ENCODE measurements around the gene JUNB.

JUNB gene

GRCh38 chr19:12791345-12792050, at the start of gene JUNB:
TSS of gene JUNB (plus strand) at chr19:12791486. CDS start at chr19:12791772, 286 bp downstream.
- Mint-ChIP-seq H3K4me3 (peak within 1 kb of the TSS; percentile 93), H3K27me3 (no peaks in the 10 kb centered on the region), H3K27ac (peak within 1 kb of the TSS; percentile 98), H3K4me1 (peaks cover 60% of the 10 kb centered on the region), H3K9me3 (no peaks in the 10 kb centered on the region), H3K36me3 (ENCODE audit: low read depth) (peaks cover 11% of the 10 kb centered on the region)
- peak; percentile 31 for ATAC-seq
- DNase-seq = peak; percentile 98

GRCh38 chr19:12745166-12745897, 46.0 kb upstream of the JUNB start:
- H3K36me3 Mint-ChIP-seq (ENCODE audit: low read depth) = peaks cover 30% of the 10 kb centered on the region
- H3K27ac Mint-ChIP-seq = no peak overlapping the region
- no peaks in the 10 kb centered on the region for H3K27me3 Mint-ChIP-seq
- ATAC-seq (no peak), DNase-seq (no peak)
- H3K4me1 Mint-ChIP-seq = peaks cover 4% of the 10 kb centered on the region
- H3K9me3 Mint-ChIP-seq = peaks cover 5% of the 10 kb centered on the region
- H3K4me3 Mint-ChIP-seq = no peak overlapping the region

GRCh38 chr19:12748489-12748888, 42.8 kb upstream of the JUNB start:
- DNase-seq (no peak), ATAC-seq (no peak)
- Mint-ChIP-seq H3K4me3 (no peak overlapping the region), H3K27me3 (peaks cover 15% of the 10 kb centered on the region), H3K36me3 (ENCODE audit: low read depth) (peaks cover 22% of the 10 kb centered on the region), H3K9me3 (peaks cover 5% of the 10 kb centered on the region), H3K4me1 (peaks cover 4% of the 10 kb centered on the region), H3K27ac (no peak overlapping the region)

GRCh38 chr19:12749938-12750521, 41.3 kb upstream of the JUNB start:
- Mint-ChIP-seq H3K27me3 (peaks cover 19% of the 10 kb centered on the region), H3K4me3 (no peak overlapping the region), H3K4me1 (peaks cover 4% of the 10 kb centered on the region), H3K9me3 (peaks cover 5% of the 10 kb centered on the region), H3K36me3 (ENCODE audit: low read depth) (peaks cover 19% of the 10 kb centered on the region), H3K27ac (no peak overlapping the region)
- DNase-seq (no peak), ATAC-seq (no peak)

- peaks cover 5% of the 10 kb centered on the region for H3K9me3 Mint-ChIP-seq
- peaks cover 24% of the 10 kb centered on the region for H3K27me3 Mint-ChIP-seq
- ATAC-seq (no peak), DNase-seq (no peak)
- peaks cover 4% of the 10 kb centered on the region for H3K4me1 Mint-ChIP-seq
- peaks cover 17% of the 10 kb centered on the region for H3K36me3 Mint-ChIP-seq (ENCODE audit: low read depth)
- no peak overlapping the region for H3K27ac Mint-ChIP-seq
- H3K4me3 Mint-ChIP-seq = no peak overlapping the region
Measured at GRCh38 chr19:12750851-12751250, 40.4 kb upstream of the JUNB start.

- H3K36me3 Mint-ChIP-seq (ENCODE audit: low read depth) = peaks cover 14% of the 10 kb centered on the region
- DNase-seq = no peak
- ATAC-seq = no peak
- peaks cover 4% of the 10 kb centered on the region for H3K4me1 Mint-ChIP-seq
- H3K4me3 Mint-ChIP-seq = no peak within 1 kb of the TSS
- H3K9me3 Mint-ChIP-seq = peaks cover 5% of the 10 kb centered on the region
- H3K27ac Mint-ChIP-seq = no peak within 1 kb of the TSS
- peaks cover 24% of the 10 kb centered on the region for H3K27me3 Mint-ChIP-seq
Measured at GRCh38 chr19:12751635-12752034, 39.7 kb upstream of the JUNB start, which contains the start of gene BEST2. TSS of gene BEST2 (plus strand) at chr19:12751791. CDS start at chr19:12752593, 802 bp downstream.

GRCh38 chr19:12752056-12752781, 39.1 kb upstream of the JUNB start:
- ATAC-seq = no peak
- DNase-seq = no peak
- peaks cover 4% of the 10 kb centered on the region for H3K4me1 Mint-ChIP-seq
- no peak overlapping the region for H3K27ac Mint-ChIP-seq
- peaks cover 12% of the 10 kb centered on the region for H3K36me3 Mint-ChIP-seq (ENCODE audit: low read depth)
- peaks cover 24% of the 10 kb centered on the region for H3K27me3 Mint-ChIP-seq
- no peak overlapping the region for H3K4me3 Mint-ChIP-seq
- H3K9me3 Mint-ChIP-seq = peaks cover 5% of the 10 kb centered on the region

GRCh38 chr19:12754465-12755196, 36.7 kb upstream of the JUNB start:
- DNase-seq (no peak), ATAC-seq (no peak)
- Mint-ChIP-seq H3K9me3 (no peaks in the 10 kb centered on the region), H3K36me3 (ENCODE audit: low read depth) (no peaks in the 10 kb centered on the region), H3K4me1 (peaks cover 7% of the 10 kb centered on the region), H3K27me3 (peaks cover 24% of the 10 kb centered on the region), H3K4me3 (no peak overlapping the region), H3K27ac (no peak overlapping the region)

- Mint-ChIP-seq H3K9me3 (no peaks in the 10 kb centered on the region), H3K27ac (no peak overlapping the region), H3K27me3 (peaks cover 17% of the 10 kb centered on the region), H3K36me3 (ENCODE audit: low read depth) (no peaks in the 10 kb centered on the region), H3K4me1 (peaks cover 6% of the 10 kb centered on the region), H3K4me3 (no peak overlapping the region)
- DNase-seq (no peak), ATAC-seq (no peak)
Measured at GRCh38 chr19:12756150-12756883, 35.0 kb upstream of the JUNB start.

GRCh38 chr19:12757544-12758274, 33.6 kb upstream of the JUNB start:
- H3K9me3 Mint-ChIP-seq = no peaks in the 10 kb centered on the region
- no peak overlapping the region for H3K27ac Mint-ChIP-seq
- DNase-seq (peak; percentile 76), ATAC-seq (peak; percentile 89)
- H3K4me3 Mint-ChIP-seq = peak overlapping the region; percentile 26
- H3K4me1 Mint-ChIP-seq = peaks cover 6% of the 10 kb centered on the region
- no peaks in the 10 kb centered on the region for H3K36me3 Mint-ChIP-seq (ENCODE audit: low read depth)
- H3K27me3 Mint-ChIP-seq = peaks cover 12% of the 10 kb centered on the region

GRCh38 chr19:12759686-12760085, 31.6 kb upstream of the JUNB start:
- ATAC-seq (no peak), DNase-seq (no peak)
- no peak overlapping the region for H3K4me3 Mint-ChIP-seq
- no peak overlapping the region for H3K27ac Mint-ChIP-seq
- H3K27me3 Mint-ChIP-seq = peaks cover 8% of the 10 kb centered on the region
- H3K9me3 Mint-ChIP-seq = no peaks in the 10 kb centered on the region
- H3K4me1 Mint-ChIP-seq = peaks cover 6% of the 10 kb centered on the region
- H3K36me3 Mint-ChIP-seq (ENCODE audit: low read depth) = no peaks in the 10 kb centered on the region

GRCh38 chr19:12763100-12763499, 28.2 kb upstream of the JUNB start:
- no peak for DNase-seq
- ATAC-seq = no peak
- Mint-ChIP-seq H3K27me3 (peaks cover 1% of the 10 kb centered on the region), H3K36me3 (ENCODE audit: low read depth) (no peaks in the 10 kb centered on the region), H3K4me3 (no peak overlapping the region), H3K4me1 (peaks cover 4% of the 10 kb centered on the region), H3K27ac (no peak overlapping the region), H3K9me3 (no peaks in the 10 kb centered on the region)

GRCh38 chr19:12764698-12765097, 26.6 kb upstream of the JUNB start:
- Mint-ChIP-seq H3K9me3 (no peaks in the 10 kb centered on the region), H3K27ac (no peak overlapping the region), H3K27me3 (peaks cover 1% of the 10 kb centered on the region), H3K4me3 (no peak overlapping the region), H3K36me3 (ENCODE audit: low read depth) (no peaks in the 10 kb centered on the region), H3K4me1 (peaks cover 2% of the 10 kb centered on the region)
- ATAC-seq (no peak), DNase-seq (no peak)

Data from activated naive CD8-positive, alpha-beta T cell treated with anti-CD3 and anti-CD28 coated beads, Interleukin-2, amount 50 U/mL, for 24 hours (primary cell).